GM23338 (cell line): Measurements from ENCODE around the gene GDF7.

Experiments used
- EZH2 ChIP-seq: fragments of 200-600 bp; sonication (generic); IDR thresholded peaks from one replicate; pipeline ENCODE4 v1.8.0; 2017; ENCODE audit warnings: antibody characterized with exemption, mild to moderate bottlenecking, low read depth; ENCODE audit not compliant: unreplicated experiment
- EZH2phosphoT487 ChIP-seq: fragments of 200-600 bp; sonication (generic); IDR thresholded peaks from one replicate; pipeline ENCODE4 v1.8.1; 2018; ENCODE audit warnings: antibody characterized with exemption; ENCODE audit not compliant: unreplicated experiment
- JUNB ChIP-seq: IDR thresholded peaks from one replicate; pipeline ENCODE4 v1.6.1; 2016; ENCODE audit warnings: antibody characterized with exemption; ENCODE audit not compliant: unreplicated experiment
- POLR2AphosphoS5 ChIP-seq: IDR thresholded peaks from 2 replicates; pipeline ENCODE4 v1.6.1; 2016; ENCODE audit warnings: antibody characterized with exemption, low read depth
- ZNF331 ChIP-seq: fragments of 250-450 bp; sonication (Bioruptor Pico); IDR thresholded peaks from 2 replicates; pipeline ENCODE4 v1.5.0; 2020; ENCODE audit warnings: low read depth, mild to moderate bottlenecking, moderate library complexity
- TF ChIP-seq, protein P1 (sequence below), 2 experiments: fragments of 200-600 bp in 1 of 2; sonication (generic) in 1 of 2; conservative IDR thresholded peaks; 2 replicates each; pipeline versions ENCODE4 v1.5.1 to v1.6.1; 2016 to 2017; ENCODE audit warnings: antibody characterized with exemption in 2 of 2, low read depth in 2 of 2, mild to moderate bottlenecking in 2 of 2, moderate library complexity in 1 of 2
- TF ChIP-seq, protein P2 (sequence below): IDR thresholded peaks from 2 replicates; pipeline ENCODE4 v1.6.1; 2016; ENCODE audit warnings: antibody characterized with exemption
- TF ChIP-seq, protein P3 (sequence below): IDR thresholded peaks from one replicate; pipeline ENCODE4 v1.6.1; 2018; ENCODE audit warnings: antibody characterized with exemption; ENCODE audit not compliant: unreplicated experiment

DNA sequence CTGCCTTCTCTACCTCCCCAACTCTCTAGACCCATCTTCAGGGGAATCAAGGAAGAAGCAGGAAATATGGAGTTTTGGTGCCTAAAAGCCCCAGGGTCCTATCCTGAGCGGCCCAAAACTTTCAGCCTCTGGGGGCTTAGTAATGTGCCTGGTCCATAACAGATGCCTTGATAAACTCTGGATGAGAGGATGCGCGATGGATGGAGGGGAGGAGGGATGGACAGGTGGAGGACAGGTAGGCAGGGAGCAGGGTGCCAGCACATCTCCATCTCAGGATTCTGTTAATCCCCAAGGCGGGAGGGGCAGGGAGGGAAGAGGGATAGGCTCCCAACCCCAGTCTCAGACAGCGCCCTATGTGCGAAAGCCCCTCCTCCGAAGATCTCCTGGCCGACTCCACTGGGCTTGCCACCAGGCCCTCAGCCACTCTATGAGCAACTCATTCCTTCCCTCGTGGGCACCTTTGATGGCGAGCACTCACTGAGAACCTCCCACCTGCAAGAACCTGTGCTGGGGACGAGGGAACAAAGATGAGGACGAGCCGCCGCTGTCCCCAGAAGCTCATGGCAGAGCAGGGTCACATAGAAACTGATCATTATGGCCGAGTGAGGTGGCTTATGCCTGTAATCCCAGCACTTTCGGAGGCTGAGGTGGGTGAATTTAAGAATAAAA lies 39.1 kb upstream of the GDF7 start:
- TF ChIP-seq, protein P1, sequence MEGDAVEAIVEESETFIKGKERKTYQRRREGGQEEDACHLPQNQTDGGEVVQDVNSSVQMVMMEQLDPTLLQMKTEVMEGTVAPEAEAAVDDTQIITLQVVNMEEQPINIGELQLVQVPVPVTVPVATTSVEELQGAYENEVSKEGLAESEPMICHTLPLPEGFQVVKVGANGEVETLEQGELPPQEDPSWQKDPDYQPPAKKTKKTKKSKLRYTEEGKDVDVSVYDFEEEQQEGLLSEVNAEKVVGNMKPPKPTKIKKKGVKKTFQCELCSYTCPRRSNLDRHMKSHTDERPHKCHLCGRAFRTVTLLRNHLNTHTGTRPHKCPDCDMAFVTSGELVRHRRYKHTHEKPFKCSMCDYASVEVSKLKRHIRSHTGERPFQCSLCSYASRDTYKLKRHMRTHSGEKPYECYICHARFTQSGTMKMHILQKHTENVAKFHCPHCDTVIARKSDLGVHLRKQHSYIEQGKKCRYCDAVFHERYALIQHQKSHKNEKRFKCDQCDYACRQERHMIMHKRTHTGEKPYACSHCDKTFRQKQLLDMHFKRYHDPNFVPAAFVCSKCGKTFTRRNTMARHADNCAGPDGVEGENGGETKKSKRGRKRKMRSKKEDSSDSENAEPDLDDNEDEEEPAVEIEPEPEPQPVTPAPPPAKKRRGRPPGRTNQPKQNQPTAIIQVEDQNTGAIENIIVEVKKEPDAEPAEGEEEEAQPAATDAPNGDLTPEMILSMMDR (conservative IDR thresholded peaks at IDR 0.05; ENCODE audit: low read depth in 2 of 2) = no peak
- TF ChIP-seq EZH2 (no peak), POLR2AphosphoS5 (no peak), EZH2phosphoT487 (no peak), ZNF331 (CRISPR knock-in tag) (no peak), JUNB (no peak)
- TF ChIP-seq, protein P2, sequence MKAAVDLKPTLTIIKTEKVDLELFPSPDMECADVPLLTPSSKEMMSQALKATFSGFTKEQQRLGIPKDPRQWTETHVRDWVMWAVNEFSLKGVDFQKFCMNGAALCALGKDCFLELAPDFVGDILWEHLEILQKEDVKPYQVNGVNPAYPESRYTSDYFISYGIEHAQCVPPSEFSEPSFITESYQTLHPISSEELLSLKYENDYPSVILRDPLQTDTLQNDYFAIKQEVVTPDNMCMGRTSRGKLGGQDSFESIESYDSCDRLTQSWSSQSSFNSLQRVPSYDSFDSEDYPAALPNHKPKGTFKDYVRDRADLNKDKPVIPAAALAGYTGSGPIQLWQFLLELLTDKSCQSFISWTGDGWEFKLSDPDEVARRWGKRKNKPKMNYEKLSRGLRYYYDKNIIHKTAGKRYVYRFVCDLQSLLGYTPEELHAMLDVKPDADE = no peak
- TF ChIP-seq, protein P3, sequence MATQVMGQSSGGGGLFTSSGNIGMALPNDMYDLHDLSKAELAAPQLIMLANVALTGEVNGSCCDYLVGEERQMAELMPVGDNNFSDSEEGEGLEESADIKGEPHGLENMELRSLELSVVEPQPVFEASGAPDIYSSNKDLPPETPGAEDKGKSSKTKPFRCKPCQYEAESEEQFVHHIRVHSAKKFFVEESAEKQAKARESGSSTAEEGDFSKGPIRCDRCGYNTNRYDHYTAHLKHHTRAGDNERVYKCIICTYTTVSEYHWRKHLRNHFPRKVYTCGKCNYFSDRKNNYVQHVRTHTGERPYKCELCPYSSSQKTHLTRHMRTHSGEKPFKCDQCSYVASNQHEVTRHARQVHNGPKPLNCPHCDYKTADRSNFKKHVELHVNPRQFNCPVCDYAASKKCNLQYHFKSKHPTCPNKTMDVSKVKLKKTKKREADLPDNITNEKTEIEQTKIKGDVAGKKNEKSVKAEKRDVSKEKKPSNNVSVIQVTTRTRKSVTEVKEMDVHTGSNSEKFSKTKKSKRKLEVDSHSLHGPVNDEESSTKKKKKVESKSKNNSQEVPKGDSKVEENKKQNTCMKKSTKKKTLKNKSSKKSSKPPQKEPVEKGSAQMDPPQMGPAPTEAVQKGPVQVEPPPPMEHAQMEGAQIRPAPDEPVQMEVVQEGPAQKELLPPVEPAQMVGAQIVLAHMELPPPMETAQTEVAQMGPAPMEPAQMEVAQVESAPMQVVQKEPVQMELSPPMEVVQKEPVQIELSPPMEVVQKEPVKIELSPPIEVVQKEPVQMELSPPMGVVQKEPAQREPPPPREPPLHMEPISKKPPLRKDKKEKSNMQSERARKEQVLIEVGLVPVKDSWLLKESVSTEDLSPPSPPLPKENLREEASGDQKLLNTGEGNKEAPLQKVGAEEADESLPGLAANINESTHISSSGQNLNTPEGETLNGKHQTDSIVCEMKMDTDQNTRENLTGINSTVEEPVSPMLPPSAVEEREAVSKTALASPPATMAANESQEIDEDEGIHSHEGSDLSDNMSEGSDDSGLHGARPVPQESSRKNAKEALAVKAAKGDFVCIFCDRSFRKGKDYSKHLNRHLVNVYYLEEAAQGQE = no peak
